ENCODE results near the gene TRAPPC2.
"Not testable (repeated sequence)": the region's sequence is repeated elsewhere in the genome, so short reads cannot be mapped to it uniquely, and the experiment has no call there.

The TRAPPC2 gene

DNA sequence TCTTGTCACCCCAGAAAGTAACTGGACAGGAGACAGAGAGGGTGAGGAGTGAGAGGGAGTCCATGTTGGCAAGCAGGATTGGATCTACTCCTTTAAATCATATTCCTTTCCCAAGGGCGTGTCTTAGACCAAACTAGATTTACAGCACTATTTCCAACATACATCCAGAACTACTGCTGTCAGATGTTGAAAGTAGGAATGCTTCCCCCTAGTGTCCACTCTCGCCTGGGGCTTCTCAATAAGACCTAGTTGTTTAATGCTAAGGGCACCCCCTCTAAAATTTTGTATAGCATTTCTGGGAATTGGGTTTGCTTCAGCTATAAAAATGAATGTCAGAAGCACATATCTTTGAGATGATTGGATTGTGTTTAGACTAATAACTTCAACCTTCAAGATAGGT lies 13.4 kb upstream of the TRAPPC2 start:
- no peak for DNase-seq (ENCODE audit: low read depth)

- no peak for DNase-seq (ENCODE audit: low read depth)
These were observed 8.2 kb upstream of the TRAPPC2 start for GRCh38 chrX:13742397-13743176.

GRCh38 chrX:13741695-13742094 lies 7.3 kb upstream of the TRAPPC2 start:
- DNase-seq (ENCODE audit: low read depth), result no peak

GRCh38 chrX:13733506-13733905 lies 914 bp downstream of the TRAPPC2 start:
- no peak for DNase-seq (ENCODE audit: low read depth)

- no peak for DNase-seq (ENCODE audit: low read depth)
These were observed 2.0 kb downstream of the TRAPPC2 start for GRCh38 chrX:13732246-13733067.

GRCh38 chrX:13730523-13730922 lies 3.9 kb downstream of the TRAPPC2 start:
- DNase-seq (ENCODE audit: low read depth), result not testable (repeated sequence)

DNA sequence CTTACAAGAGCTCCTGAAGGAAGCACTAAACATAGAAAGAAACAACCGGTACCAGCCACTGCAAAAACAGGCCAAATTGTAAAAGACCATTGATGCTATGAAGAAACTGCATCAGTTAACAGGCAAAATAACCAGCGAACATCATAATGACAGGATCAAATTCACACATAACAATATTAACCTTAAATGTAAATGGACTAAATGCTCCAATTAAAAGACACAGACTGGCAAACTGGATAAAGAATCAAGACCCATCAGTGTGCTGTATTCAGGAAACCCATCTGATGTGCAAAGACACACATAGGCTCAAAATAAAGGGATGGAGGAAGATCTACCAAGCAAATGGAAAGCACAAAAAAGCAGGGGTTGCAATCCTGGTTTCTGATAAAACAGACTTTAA lies 7.8 kb downstream of the TRAPPC2 start:
- DNase-seq (ENCODE audit: low read depth), result not testable (repeated sequence)

- DNase-seq (ENCODE audit: low read depth), result not testable (repeated sequence)
These were observed 9.5 kb downstream of the TRAPPC2 start for GRCh38 chrX:13724878-13725277.

- no peak for DNase-seq (ENCODE audit: low read depth)
These were observed 12.5 kb downstream of the TRAPPC2 start for GRCh38 chrX:13721819-13722519.

GRCh38 chrX:13721371-13721770 lies 13.0 kb downstream of the TRAPPC2 start:
- DNase-seq (ENCODE audit: low read depth), result no peak

DNA sequence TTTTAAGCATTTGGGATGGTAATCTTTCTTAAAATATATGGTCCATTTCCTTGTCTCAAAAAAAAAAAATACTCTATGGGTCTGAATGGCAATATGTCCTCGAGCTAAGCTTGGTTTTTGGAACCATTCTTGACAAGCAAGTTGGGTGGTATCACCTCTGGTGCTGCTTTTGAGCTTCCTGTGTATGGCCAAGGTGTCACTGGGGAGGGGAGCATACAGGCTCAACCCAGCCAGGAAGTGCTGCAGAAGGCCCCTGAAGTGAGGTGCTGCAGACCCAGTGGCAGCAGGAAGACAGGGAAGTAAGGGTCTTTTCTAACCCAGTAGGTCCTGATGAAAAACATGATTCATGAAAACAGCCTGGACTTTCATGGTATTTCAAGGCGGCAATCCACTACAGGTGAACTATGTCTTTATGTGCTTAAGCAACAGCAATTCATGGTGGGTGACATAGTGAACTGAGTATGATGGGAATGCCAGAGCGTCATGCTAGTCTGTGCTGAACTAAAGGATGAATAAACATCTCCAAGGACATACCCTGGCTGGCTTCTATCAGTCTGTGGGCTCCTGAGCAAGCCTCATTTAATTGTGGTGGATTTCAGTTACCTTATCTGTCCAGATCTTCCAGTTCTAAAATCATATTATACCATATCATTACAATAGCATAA lies 15.1 kb downstream of the TRAPPC2 start:
- DNase-seq (ENCODE audit: low read depth), result no peak

- DNase-seq (ENCODE audit: low read depth), result no peak
These were observed 16.5 kb downstream of the TRAPPC2 start for GRCh38 chrX:13717700-13718472.

DNA sequence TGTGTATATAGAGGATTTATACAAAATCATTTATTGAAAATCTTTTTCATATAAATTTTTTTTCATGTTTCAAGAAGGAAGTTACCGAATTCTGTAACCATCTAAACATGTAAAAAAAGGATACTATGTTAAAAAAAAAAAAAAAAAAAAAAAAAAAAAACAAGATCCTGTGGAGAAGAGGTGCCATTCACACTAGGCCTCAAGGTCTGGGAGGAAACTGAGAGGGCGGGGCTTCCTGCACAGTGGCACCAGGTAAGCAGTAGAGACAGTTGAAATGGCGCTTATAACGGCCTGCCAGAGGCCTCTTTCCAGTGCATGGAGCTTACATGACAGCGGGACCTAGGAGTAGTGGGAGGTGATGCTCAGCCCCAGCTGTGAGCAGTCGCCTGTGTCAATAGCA lies 17.5 kb downstream of the TRAPPC2 start:
- DNase-seq (ENCODE audit: low read depth), result no peak

DNA sequence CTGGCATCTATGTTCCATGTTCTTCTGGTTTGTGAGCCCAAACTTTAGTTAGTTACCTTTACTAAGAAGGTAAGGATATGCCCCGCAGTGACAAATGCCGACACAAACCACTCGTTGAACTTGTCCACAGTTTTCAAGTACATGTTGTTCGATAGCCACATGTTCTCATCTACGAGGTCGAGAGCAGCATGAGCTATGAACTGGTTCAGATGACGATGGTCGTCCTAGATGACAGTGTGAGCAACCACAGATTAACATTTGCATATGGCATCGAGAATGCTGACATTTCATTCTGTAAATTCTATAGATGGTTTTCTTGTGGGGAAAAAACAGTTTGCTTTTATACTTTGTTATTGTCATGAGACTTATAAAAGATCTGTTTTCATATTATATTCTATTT lies 18.0 kb downstream of the TRAPPC2 start:
- DNase-seq (ENCODE audit: low read depth), result no peak

DNA sequence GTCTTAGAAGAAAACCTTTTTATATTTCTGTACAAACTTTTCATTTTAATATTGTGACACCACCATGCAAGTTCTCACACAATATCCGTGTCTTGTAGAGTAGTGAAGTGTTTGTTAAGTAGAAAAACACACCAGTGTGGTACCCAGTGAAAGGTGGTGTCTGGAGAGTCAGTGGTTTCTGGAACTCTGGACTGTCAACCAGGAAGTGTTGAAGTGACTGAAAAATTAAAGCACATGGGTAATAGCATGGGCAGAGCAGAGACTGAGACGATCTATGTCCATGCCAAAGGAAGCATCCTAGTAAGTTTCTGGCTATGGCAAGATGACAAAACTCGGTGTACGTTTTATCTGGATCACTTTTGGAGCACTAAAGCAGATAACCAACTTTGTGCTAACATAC lies 23.3 kb downstream of the TRAPPC2 start:
- DNase-seq (ENCODE audit: low read depth), result no peak

GRCh38 chrX:13703589-13703988 lies 30.8 kb downstream of the TRAPPC2 start:
- no peak for DNase-seq (ENCODE audit: low read depth)

DNA sequence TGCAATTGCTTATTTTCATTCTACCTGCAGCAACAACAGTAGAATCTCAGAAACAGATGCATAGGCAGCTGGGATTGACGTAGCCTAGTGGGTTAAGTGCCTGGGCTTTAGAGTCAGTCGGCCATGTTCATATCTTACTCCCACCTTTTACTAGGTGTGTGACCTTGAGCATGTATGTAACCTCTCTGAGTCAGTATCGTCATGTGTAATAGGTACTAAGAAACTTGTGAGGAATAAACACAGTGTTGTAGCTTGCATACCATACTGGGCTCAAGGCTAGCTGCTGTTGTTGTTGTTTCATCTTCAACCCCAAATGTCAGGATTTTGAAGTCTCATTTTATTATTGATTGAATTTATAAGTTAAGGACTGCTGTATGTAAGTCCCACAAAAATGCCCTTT lies 31.3 kb downstream of the TRAPPC2 start:
- DNase-seq (ENCODE audit: low read depth), result no peak

- DNase-seq (ENCODE audit: low read depth), result no peak
These were observed 32.2 kb downstream of the TRAPPC2 start for GRCh38 chrX:13702111-13702789.

DNA sequence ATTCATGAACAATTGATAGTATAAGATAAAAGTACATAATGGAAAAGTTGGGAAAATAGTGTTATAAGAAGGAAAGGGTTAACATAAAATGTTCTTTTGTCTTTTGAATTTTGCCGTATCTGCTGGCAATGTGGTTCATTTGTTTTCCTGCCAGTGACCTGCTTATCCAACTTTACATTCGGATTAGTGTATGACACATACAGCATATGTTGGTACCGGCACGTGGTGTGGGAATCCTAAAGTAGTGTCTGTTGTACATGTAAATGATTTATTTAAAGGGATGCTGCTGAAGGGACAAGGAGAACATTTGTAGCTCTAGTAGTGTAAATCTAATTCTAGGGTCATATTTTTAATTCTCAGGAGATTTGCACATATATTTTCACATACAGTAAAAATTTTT lies 34.0 kb downstream of the TRAPPC2 start:
- DNase-seq (ENCODE audit: low read depth), result no peak

GRCh38 chrX:13699183-13699826 lies 35.1 kb downstream of the TRAPPC2 start:
- no peak for DNase-seq (ENCODE audit: low read depth)

Measured in stimulated activated CD8-positive, alpha-beta memory T cell treated with anti-CD3 and anti-CD28 coated beads, Interleukin-15, amount 100 ng/mL, for 24 hours (primary cell).